ENCODE results near the gene S100PBP. TPM values are rescaled to one million over a fixed set of nuclear protein-coding genes. Genes with fewer than 3 reads are reported as not detected.

Gene S100PBP
- total RNA-seq, 2 donors from 2014 or later: 31.0 to 54.9 TPM

DNA sequence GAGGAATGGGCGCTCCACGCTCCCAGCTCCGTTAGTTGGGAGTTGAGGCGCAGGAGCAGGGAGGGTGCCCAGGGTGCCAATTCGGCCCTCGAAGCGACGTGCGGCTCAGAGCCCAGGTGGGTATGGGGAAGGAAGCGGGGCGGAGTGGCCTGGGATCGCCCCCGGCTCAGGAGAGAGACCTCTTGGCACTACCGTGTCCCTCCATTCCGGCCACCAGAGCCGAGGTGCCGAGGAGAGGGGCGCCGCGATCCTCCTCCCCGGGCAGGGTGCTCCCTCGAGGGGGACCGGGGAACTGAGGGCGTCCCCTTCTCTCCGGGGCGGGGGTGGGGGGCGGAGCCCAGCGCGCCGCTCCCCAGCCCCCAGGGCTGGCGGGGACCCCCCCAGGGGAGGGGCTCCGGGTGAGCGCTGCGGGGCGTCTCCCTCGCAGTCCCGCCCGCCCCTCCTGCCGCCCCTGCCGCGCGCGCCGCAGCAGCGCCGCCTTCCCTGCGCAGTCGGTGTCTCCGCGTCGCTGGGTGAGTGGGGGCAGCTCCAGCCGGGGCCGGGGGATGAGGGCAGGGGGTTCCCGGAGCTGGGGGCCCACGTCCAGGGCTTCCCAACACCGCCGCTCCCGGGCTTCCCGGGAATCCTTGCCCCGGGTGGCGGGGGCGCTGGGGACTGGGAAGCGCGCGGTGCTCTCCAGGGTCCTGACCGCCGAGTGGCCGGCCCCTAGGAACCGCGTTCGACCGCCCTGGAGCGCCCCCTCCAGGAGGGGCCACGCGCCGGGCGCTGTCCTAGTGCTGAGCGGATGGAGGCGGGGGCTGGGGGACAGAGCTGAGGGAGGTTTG is 68.8 kb downstream of the S100PBP start, which contains the start of gene HPCA:
HPCA (plus strand) TSS at position 488 of the 824 bp plus-strand sequence. CDS start 2,408 bp downstream, outside the sequence.
- peak within 1 kb of the TSS; percentile 50 for H3K4me3 Mint-ChIP-seq
- no peaks in the 10 kb centered on the region for H3K36me3 Mint-ChIP-seq

GRCh38 chr1:32886828-32887414 is 69.5 kb downstream of the S100PBP start:
- H3K36me3 Mint-ChIP-seq: no peaks in the 10 kb centered on the region

More for the DNA sequence above, 68.8 kb downstream of the S100PBP start, which contains the start of gene HPCA:
- no peak within 1 kb of the TSS for H3K27ac Mint-ChIP-seq
- peak; percentile 73 to 80 for ATAC-seq
- peaks cover 6 to 12% of the 10 kb centered on the region in 2 donors for H3K4me1 Mint-ChIP-seq (ENCODE audit: low read depth in 2 of 2)
- no peak for DNase-seq (ENCODE audit: low spot score)
- H3K27me3 Mint-ChIP-seq: peaks cover 47 to 49% of the 10 kb centered on the region in 2 donors
- H3K9me3 Mint-ChIP-seq: no peaks in the 10 kb centered on the region

GRCh38 chr1:32887623-32888022 is 70.2 kb downstream of the S100PBP start:
- Mint-ChIP-seq H3K9me3 (no peaks in the 10 kb centered on the region), H3K4me3 (no peak overlapping the region), H3K4me1 (ENCODE audit: low read depth in 2 of 2) (peaks cover 6 to 20% of the 10 kb centered on the region in 2 donors), H3K27ac (no peak overlapping the region), H3K36me3 (no peaks in the 10 kb centered on the region), H3K27me3 (peaks cover 58 to 63% of the 10 kb centered on the region in 2 donors)
- DNase-seq (ENCODE audit: low spot score) (no peak), ATAC-seq (no peak)

More at GRCh38 chr1:32886828-32887414, 69.5 kb downstream of the S100PBP start:
- H3K27me3 Mint-ChIP-seq: peaks cover 51 to 56% of the 10 kb centered on the region in 2 donors
- H3K4me3 Mint-ChIP-seq: no peak overlapping the region
- no peaks in the 10 kb centered on the region for H3K9me3 Mint-ChIP-seq
- peaks cover 6 to 13% of the 10 kb centered on the region in 2 donors for H3K4me1 Mint-ChIP-seq (ENCODE audit: low read depth in 2 of 2)
- ATAC-seq (no peak), DNase-seq (ENCODE audit: low spot score) (no peak)
- no peak overlapping the region for H3K27ac Mint-ChIP-seq

GRCh38 chr1:32888134-32888533 is 70.7 kb downstream of the S100PBP start:
- H3K27ac Mint-ChIP-seq: no peak overlapping the region
- no peaks in the 10 kb centered on the region for H3K36me3 Mint-ChIP-seq
- H3K27me3 Mint-ChIP-seq: peaks cover 58 to 64% of the 10 kb centered on the region in 2 donors
- H3K9me3 Mint-ChIP-seq: no peaks in the 10 kb centered on the region
- H3K4me1 Mint-ChIP-seq (ENCODE audit: low read depth in 2 of 2): peaks cover 6 to 20% of the 10 kb centered on the region in 2 donors
- DNase-seq (ENCODE audit: low spot score): no peak
- no peak overlapping the region for H3K4me3 Mint-ChIP-seq
- ATAC-seq: no peak

- Mint-ChIP-seq H3K36me3 (no peaks in the 10 kb centered on the region), H3K4me1 (ENCODE audit: low read depth in 2 of 2) (peaks cover 6 to 20% of the 10 kb centered on the region in 2 donors), H3K4me3 (no peak overlapping the region), H3K27ac (no peak overlapping the region), H3K27me3 (peaks cover 53 to 58% of the 10 kb centered on the region in 2 donors), H3K9me3 (no peaks in the 10 kb centered on the region)
- ATAC-seq (no peak), DNase-seq (ENCODE audit: low spot score) (no peak)
Measured at GRCh38 chr1:32888677-32889420, 71.4 kb downstream of the S100PBP start.

GRCh38 chr1:32889731-32890278 is 72.4 kb downstream of the S100PBP start:
- no peak for ATAC-seq
- Mint-ChIP-seq H3K27ac (no peak overlapping the region), H3K27me3 (peaks cover 48 to 53% of the 10 kb centered on the region in 2 donors), H3K36me3 (no peaks in the 10 kb centered on the region), H3K4me1 (ENCODE audit: low read depth in 2 of 2) (peaks cover 6 to 20% of the 10 kb centered on the region in 2 donors), H3K9me3 (no peaks in the 10 kb centered on the region), H3K4me3 (no peak overlapping the region)
- no peak for DNase-seq (ENCODE audit: low spot score)

DNA sequence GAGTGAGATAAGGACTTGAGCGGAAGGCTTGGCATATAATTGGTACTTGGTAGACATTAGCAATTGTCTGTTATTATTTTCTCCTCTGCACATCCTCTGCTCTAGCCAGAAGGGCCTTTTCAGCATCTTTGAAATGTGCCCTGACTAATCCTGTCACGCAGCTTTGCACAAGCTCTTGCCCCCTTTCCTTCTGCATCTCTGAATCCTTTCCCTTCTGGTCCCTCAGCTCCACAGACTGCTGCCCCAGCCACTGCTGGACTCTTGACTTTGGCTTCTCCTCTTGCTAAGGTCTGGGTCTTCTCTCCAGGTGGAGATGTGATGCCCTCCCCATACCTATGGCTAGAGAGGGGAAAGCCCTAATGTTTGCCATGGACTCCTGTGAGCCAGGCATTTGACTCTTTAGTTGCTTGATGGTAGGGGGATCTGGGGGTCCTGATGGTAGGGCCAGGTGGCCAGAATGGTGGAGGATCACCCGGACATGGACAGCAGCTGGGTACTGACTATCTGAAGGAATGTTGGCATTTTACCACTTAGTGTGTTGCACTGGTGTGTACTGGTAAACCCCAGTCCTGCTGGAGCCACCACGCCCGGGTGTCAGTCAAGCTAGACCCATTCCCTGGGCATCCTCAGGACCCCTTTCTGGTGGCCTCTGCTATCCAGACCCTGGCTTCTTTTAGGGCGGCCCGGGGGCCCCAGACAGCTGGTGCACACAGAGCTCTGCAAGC is 73.2 kb downstream of the S100PBP start:
- H3K27ac Mint-ChIP-seq: no peak overlapping the region
- no peak for ATAC-seq
- peaks cover 0 to 14% of the 10 kb centered on the region in 2 donors for H3K4me1 Mint-ChIP-seq (ENCODE audit: low read depth in 2 of 2)
- no peaks in the 10 kb centered on the region for H3K9me3 Mint-ChIP-seq
- peaks cover 42 to 44% of the 10 kb centered on the region in 2 donors for H3K27me3 Mint-ChIP-seq
- no peak for DNase-seq (ENCODE audit: low spot score)
- H3K4me3 Mint-ChIP-seq: no peak overlapping the region
- no peaks in the 10 kb centered on the region for H3K36me3 Mint-ChIP-seq

GRCh38 chr1:32891241-32891570 is 73.8 kb downstream of the S100PBP start:
- no peaks in the 10 kb centered on the region for H3K9me3 Mint-ChIP-seq
- H3K27ac Mint-ChIP-seq: no peak overlapping the region
- no peak overlapping the region for H3K4me3 Mint-ChIP-seq
- DNase-seq (ENCODE audit: low spot score): no peak
- peaks cover 40 to 47% of the 10 kb centered on the region in 2 donors for H3K27me3 Mint-ChIP-seq
- no peaks in the 10 kb centered on the region for H3K36me3 Mint-ChIP-seq
- peaks cover 0 to 14% of the 10 kb centered on the region in 2 donors for H3K4me1 Mint-ChIP-seq (ENCODE audit: low read depth in 2 of 2)
- ATAC-seq: no peak

GRCh38 chr1:32891630-32892029 is 74.2 kb downstream of the S100PBP start:
- Mint-ChIP-seq H3K4me1 (ENCODE audit: low read depth in 2 of 2) (peaks cover 0 to 14% of the 10 kb centered on the region in 2 donors), H3K27me3 (peaks cover 43 to 49% of the 10 kb centered on the region in 2 donors), H3K4me3 (peak overlapping the region; percentile 53), H3K9me3 (no peaks in the 10 kb centered on the region), H3K36me3 (no peaks in the 10 kb centered on the region), H3K27ac (no peak overlapping the region)
- ATAC-seq (no peak), DNase-seq (ENCODE audit: low spot score) (no peak)

DNA sequence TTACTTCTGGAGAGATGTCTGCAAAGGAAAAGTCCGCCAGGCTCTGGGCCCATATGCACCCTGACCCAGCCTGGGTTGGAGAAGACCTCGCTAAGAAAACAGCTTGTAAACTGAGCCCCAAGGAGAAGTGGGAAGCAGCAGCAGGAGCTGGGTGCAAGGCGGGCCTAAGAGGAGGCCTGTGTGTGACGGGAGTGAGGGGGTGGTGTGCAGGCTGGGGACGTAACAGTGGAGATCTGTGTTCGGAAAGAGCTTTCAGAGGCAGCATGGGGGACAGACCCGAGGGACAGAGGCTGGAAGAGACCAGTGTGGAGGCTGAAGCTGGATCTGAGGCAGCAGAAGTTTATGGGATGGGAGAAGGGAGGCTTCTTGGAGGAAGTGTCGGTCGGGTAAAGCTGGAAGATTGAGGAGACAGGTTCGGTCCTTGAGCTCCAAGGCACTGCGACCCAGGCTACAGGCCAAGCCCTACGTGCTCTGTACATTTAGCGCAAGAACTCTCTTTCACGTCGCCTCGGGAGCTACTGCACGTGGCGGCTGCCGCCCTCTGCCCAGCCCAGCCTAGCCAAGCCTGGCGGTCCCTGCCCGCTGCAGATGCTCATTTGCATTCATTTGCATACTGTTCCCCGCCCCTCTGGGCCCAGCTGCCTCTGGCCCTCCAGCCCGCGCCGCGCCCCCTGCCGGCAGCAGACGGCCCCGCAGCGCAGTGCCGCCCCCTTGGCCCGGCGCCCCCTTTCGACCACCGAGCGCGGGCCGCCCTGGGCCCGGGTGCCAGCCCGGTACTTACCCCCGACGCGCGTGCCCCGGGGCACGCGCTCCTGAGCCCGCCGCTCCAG is 75.1 kb downstream of the S100PBP start:
- H3K9me3 Mint-ChIP-seq: no peaks in the 10 kb centered on the region
- H3K4me1 Mint-ChIP-seq (ENCODE audit: low read depth in 2 of 2): peaks cover 0 to 8% of the 10 kb centered on the region in 2 donors
- no peak overlapping the region for H3K27ac Mint-ChIP-seq
- H3K4me3 Mint-ChIP-seq: peak overlapping the region; percentile 53
- ATAC-seq (peak; percentile 53 to 72), DNase-seq (ENCODE audit: low spot score) (no peak)
- H3K27me3 Mint-ChIP-seq: peaks cover 38 to 40% of the 10 kb centered on the region in 2 donors
- no peaks in the 10 kb centered on the region for H3K36me3 Mint-ChIP-seq

DNA sequence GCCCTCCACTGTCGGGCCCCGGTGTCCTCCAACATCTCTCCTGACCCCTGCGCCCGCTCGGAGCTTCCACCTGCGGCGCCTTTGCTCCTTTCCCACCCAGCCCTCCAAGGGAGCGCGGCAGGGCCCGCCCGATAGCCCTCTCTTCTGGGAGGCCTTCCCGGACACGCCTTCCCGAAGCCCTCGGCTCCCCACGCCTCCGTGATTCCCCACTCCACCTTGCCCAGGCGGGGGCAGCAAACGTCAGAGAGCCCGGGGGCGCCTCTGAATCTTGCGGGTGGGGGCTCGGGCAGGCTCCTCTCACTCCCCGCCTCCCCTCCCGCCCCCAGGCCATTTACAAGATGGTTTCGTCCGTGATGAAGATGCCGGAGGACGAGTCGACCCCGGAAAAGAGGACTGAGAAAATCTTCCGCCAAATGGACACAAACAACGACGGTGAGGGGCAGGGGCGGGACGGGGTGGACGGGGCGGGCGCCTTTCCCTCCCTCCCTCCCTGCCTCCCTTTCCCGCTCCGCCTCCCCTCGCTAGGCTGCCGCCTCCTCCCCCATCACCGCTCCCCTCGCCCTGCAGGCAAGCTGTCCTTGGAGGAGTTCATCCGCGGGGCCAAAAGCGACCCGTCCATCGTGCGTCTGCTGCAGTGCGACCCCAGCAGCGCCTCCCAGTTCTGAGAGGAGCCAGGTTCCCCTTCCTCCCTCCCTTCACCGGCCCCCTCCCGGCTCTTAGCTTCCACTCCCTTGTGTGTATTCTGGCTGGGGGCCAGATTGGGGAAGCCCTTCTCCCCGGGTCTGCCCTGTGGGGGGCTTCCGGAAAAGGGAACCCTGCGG is 76.0 kb downstream of the S100PBP start:
- H3K9me3 Mint-ChIP-seq: no peaks in the 10 kb centered on the region
- no peak overlapping the region for H3K27ac Mint-ChIP-seq
- peak in 1 of 2 donors; percentile 37 for ATAC-seq
- no peaks in the 10 kb centered on the region for H3K36me3 Mint-ChIP-seq
- H3K27me3 Mint-ChIP-seq: peaks cover 34 to 35% of the 10 kb centered on the region in 2 donors
- H3K4me3 Mint-ChIP-seq: peak overlapping the region; percentile 45
- peaks cover 0 to 8% of the 10 kb centered on the region in 2 donors for H3K4me1 Mint-ChIP-seq (ENCODE audit: low read depth in 2 of 2)
- no peak for DNase-seq (ENCODE audit: low spot score)

Measured in natural killer cell treated with Interleukin-12 subunit alpha and Interleukin-12 subunit beta and Interleukin-15 and Interleukin-18, amount 100 ng/mL, for 72 hours (primary cell).